ENCODE results near the gene ZNF747. TPM values are rescaled to one million over a fixed set of nuclear protein-coding genes. Genes with fewer than 3 reads are reported as not detected.

The ZNF747 gene
- total RNA-seq, 1 donor from 2014 or later = 19.6 TPM

DNA sequence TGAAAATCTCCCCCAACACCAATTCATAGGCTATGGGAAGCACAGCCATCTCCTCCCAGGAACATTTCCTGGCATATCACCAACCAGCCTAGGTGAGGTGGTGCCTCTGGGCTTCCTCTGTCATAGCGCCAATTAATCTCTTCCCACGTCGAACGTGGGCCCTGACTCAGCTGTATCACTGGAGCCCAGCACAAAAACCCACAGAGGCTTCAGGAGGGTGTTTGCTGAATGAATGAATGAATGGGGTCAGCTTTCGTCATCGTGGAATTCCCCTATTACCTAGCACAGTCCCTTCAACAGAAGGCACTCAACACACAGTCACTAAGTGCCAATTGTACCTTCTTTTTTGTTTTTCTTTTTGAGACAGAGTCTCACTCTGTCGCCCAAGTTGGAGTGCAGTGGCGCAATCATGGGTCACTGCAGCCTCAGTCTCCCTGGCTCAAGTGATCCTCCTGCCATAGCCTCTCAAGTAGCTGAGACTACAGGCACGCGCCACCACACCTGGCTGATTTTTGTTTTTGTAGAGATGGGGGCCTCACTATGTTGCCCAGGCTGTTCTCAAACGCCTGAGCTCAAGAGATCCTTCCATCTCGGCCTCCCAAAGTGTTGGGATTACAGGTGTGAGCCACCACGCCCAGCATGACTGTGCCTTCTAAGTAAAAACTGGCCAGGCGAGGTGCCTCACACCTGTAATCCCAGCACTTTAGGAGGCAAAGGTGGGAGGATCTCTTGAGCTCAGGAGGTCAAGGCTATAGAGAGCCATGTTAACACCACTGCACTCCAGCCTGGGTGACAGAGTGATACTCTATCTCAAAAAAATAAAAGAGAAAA lies 32.7 kb upstream of the ZNF747 start:
- H3K4me1 ChIP-seq = peaks cover 9 to 17% of the 10 kb centered on the region in 2 donors
- no peak overlapping the region for H3K4me3 ChIP-seq
- no peaks in the 10 kb centered on the region for H3K9me3 ChIP-seq
- no peak overlapping the region for H3K27ac ChIP-seq
- TF ChIP-seq, protein P1, sequence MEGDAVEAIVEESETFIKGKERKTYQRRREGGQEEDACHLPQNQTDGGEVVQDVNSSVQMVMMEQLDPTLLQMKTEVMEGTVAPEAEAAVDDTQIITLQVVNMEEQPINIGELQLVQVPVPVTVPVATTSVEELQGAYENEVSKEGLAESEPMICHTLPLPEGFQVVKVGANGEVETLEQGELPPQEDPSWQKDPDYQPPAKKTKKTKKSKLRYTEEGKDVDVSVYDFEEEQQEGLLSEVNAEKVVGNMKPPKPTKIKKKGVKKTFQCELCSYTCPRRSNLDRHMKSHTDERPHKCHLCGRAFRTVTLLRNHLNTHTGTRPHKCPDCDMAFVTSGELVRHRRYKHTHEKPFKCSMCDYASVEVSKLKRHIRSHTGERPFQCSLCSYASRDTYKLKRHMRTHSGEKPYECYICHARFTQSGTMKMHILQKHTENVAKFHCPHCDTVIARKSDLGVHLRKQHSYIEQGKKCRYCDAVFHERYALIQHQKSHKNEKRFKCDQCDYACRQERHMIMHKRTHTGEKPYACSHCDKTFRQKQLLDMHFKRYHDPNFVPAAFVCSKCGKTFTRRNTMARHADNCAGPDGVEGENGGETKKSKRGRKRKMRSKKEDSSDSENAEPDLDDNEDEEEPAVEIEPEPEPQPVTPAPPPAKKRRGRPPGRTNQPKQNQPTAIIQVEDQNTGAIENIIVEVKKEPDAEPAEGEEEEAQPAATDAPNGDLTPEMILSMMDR (IDR thresholded peaks at IDR 0.05) = no peak
- DNase-seq (ENCODE audit: low spot score in 2 of 2) = no peak
- no peaks in the 10 kb centered on the region for H3K27me3 ChIP-seq
- intact Hi-C loops (cut with DNase I) = no loop called here
- peaks cover 0 to 3% of the 10 kb centered on the region in 2 donors for H3K36me3 ChIP-seq

DNA sequence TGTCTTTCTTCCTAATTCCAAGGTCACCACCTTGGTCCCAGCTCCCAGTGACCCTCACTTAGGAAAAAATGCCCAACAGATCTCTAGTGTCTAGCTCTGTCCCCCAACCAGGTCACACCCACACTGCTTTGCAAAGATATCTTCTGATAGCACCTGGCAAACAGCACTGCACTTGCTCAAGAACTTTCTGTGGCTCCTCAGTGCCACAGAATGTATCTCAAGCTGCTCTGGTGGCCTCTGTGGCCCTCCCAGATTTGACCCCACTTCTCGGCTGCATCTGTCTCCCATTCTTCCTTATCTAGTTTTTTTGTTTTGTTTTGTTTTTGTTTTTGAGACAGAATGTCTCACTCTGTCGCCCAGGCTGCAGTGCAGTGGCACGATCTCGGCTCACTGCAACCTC lies 31.9 kb upstream of the ZNF747 start:
- Histone ChIP-seq H3K27ac (no peak overlapping the region), H3K9me3 (no peaks in the 10 kb centered on the region), H3K4me1 (peaks cover 7 to 14% of the 10 kb centered on the region in 2 donors), H3K36me3 (peaks cover 0 to 3% of the 10 kb centered on the region in 2 donors), H3K4me3 (no peak overlapping the region), H3K27me3 (no peaks in the 10 kb centered on the region)
- TF ChIP-seq, protein P1 (IDR thresholded peaks at IDR 0.05) = no peak
- intact Hi-C loops (cut with DNase I) = no loop called here
- no peak for DNase-seq (ENCODE audit: low spot score in 2 of 2)

DNA sequence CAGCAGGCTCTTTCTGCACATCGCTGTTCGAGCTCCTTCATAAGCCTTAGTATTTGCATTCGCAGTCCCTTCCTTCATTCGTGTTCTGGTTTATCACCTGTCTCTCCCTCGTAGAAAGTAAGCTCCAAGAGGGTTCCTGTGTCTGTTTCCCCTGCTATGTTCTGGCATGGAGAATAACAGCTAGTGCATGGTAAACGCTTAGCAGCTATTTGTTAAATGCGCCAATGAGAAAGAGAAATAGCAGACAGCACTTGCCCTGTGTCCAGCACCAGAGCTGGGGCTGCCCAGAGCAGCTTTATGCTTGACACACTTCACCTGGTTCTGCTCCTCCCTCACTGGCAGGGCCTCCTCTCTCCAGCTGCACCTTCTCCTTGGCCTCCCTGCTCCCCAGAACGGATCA lies 31.3 kb upstream of the ZNF747 start:
- TF ChIP-seq, protein P1 (IDR thresholded peaks at IDR 0.05) = no peak
- Histone ChIP-seq H3K9me3 (no peaks in the 10 kb centered on the region), H3K36me3 (peaks cover 0 to 3% of the 10 kb centered on the region in 2 donors), H3K4me1 (peaks cover 7 to 15% of the 10 kb centered on the region in 2 donors), H3K27ac (no peak overlapping the region), H3K4me3 (no peak overlapping the region), H3K27me3 (no peaks in the 10 kb centered on the region)
- intact Hi-C loops (cut with DNase I) = no loop called here
- no peak for DNase-seq (ENCODE audit: low spot score in 2 of 2)

DNA sequence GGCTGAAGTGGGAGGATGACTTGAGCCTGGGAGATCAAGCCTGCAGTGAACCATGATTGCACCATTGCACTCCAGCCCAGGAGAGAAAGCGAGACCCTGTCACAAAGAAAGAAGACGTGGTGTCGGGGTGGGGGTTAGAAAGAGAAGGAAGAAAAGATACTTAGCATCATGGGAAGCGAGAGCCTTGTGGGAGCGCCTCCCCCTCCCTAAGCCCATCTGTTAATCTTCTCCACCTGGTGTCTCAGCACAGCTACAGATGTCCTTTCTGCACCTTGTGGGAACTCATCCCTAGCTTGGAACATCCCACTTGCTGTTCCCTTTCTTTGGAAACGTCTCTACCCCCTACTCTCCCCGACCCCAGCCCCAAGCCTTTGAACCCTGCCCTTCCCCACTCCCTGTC lies 30.9 kb upstream of the ZNF747 start:
- Histone ChIP-seq H3K27ac (no peak overlapping the region), H3K4me1 (peaks cover 7 to 11% of the 10 kb centered on the region in 2 donors), H3K9me3 (no peaks in the 10 kb centered on the region), H3K27me3 (no peaks in the 10 kb centered on the region), H3K4me3 (no peak overlapping the region), H3K36me3 (peaks cover 0 to 3% of the 10 kb centered on the region in 2 donors)
- no peak for DNase-seq (ENCODE audit: low spot score in 2 of 2)
- intact Hi-C loops (cut with DNase I) = no loop called here
- TF ChIP-seq, protein P1 (IDR thresholded peaks at IDR 0.05) = no peak

- TF ChIP-seq, protein P1 (IDR thresholded peaks at IDR 0.05) = no peak
- peaks cover 2 to 4% of the 10 kb centered on the region in 2 donors for H3K4me1 ChIP-seq
- no peaks in the 10 kb centered on the region for H3K36me3 ChIP-seq
- intact Hi-C loops (cut with DNase I) = no loop called here
- H3K9me3 ChIP-seq = no peaks in the 10 kb centered on the region
- peak overlapping the region in 1 of 2 donors; percentile 62 for H3K4me3 ChIP-seq
- H3K27ac ChIP-seq = no peak overlapping the region
- no peak for DNase-seq (ENCODE audit: low spot score in 2 of 2)
- H3K27me3 ChIP-seq = no peaks in the 10 kb centered on the region
Observed at GRCh38 chr16:30562021-30562420, 27.4 kb upstream of the ZNF747 start.
